ENCODE data around the gene RPS2. TPM values are rescaled to one million over a fixed set of nuclear protein-coding genes. Genes with fewer than 3 reads are reported as not detected.

Gene RPS2
- total and polyA plus RNA-seq, 10 donors: 1,930 to 6,006 (median 2,352) TPM

DNA sequence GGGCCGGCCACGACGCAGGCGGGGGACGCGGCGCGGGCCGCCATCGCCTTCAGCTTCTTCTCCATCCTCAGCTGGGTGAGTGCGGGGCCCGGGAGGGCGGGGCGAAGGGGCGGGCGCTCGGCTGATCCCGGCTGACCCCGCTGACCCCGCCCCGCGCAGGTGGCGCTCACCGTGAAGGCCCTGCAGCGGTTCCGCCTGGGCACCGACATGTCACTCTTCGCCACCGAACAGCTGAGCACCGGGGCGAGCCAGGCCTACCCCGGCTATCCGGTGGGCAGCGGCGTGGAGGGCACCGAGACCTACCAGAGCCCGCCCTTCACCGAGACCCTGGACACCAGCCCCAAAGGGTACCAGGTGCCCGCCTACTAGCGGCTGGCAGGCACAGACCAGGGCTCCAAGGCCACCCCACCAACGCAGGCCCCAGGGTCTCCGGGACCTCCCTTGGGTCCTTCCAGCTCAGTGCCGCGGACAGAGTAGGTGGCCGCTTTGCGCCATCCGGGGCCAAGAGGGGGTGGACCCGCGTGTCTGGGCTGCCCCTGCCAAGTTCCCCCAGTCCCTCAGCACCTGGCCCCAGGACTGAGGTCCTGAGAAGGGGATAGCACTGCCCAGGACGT lies 28.2 kb upstream of the RPS2 start:
- no peak for TF ChIP-seq POLR2A (IDR thresholded peaks at IDR 0.05)
- TF ChIP-seq, protein P1, sequence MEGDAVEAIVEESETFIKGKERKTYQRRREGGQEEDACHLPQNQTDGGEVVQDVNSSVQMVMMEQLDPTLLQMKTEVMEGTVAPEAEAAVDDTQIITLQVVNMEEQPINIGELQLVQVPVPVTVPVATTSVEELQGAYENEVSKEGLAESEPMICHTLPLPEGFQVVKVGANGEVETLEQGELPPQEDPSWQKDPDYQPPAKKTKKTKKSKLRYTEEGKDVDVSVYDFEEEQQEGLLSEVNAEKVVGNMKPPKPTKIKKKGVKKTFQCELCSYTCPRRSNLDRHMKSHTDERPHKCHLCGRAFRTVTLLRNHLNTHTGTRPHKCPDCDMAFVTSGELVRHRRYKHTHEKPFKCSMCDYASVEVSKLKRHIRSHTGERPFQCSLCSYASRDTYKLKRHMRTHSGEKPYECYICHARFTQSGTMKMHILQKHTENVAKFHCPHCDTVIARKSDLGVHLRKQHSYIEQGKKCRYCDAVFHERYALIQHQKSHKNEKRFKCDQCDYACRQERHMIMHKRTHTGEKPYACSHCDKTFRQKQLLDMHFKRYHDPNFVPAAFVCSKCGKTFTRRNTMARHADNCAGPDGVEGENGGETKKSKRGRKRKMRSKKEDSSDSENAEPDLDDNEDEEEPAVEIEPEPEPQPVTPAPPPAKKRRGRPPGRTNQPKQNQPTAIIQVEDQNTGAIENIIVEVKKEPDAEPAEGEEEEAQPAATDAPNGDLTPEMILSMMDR (IDR thresholded peaks at IDR 0.05 in 8 of 11, conservative IDR thresholded peaks at IDR 0.05 in 3 of 11): no peak
- no peak for TF ChIP-seq POLR2AphosphoS5 (IDR thresholded peaks at IDR 0.05)
- Histone ChIP-seq H3K36me3 (peaks cover 0 to 18% (median 12%) of the 10 kb centered on the region in 6 donors), H3K27ac (peak overlapping the region; percentile 27 to 93 (median 73)), H3K9me3 (peaks cover 0 to 5% (median 0%) of the 10 kb centered on the region in 8 donors), H3K27me3 (replicated peaks in 1 of 7) (peaks cover 0 to 39% (median 23%) of the 10 kb centered on the region in 7 donors), H3K4me1 (peaks cover 11 to 47% (median 30%) of the 10 kb centered on the region in 6 donors), H3K4me3 (peak overlapping the region in 3 of 8 donors; percentile 38 to 72 (median 43))
- WGBS, 5 donors: 47 to 100% (median 54%) methylated on average over 1 to 50 of the region's 50 CpGs
- DNase-seq: no peak
- intact Hi-C loops (cut with DNase I; ENCODE audit: low total_unique reads): no loop called here

DNA sequence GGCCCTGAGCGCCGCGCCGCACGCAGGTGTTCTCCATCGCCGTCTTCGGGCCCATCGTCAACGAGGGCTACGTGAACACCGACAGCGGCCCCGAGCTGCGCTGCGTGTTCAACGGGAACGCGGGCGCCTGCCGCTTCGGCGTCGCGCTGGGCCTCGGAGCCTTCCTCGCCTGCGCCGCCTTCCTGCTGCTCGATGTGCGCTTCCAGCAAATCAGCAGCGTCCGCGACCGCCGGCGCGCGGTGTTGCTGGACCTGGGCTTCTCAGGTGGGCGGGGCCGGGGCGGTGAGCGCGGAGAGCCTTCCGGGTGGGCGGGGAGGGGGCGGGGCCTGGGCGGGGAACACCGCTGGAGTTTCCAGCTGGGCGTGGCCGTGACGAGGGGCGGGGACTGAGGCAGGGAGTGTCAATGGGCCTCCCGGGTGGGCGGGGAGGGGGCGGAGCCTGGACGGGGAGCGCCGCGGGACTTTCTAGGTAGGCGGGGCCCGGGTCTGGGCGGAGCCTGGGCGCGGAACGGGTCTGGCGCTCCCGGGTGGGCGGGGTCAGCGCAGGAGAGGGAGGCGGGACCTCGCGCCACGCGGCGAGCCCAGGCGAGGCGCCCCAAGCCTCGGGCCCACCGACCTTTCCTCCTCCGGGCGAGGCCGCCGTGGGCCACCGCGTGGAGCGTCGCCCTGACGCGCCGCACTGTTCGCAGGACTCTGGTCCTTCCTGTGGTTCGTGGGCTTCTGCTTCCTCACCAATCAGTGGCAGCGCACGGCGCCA lies 27.5 kb upstream of the RPS2 start:
- Histone ChIP-seq H3K4me1 (peaks cover 11 to 47% (median 30%) of the 10 kb centered on the region in 6 donors), H3K4me3 (peak overlapping the region; percentile 27 to 72 (median 36)), H3K9me3 (peaks cover 0 to 5% (median 0%) of the 10 kb centered on the region in 8 donors), H3K36me3 (peaks cover 0 to 14% (median 5%) of the 10 kb centered on the region in 6 donors), H3K27ac (peak overlapping the region; percentile 70 to 93 (median 82)), H3K27me3 (replicated peaks in 1 of 7) (peaks cover 0 to 39% (median 23%) of the 10 kb centered on the region in 7 donors)
- intact Hi-C loops (cut with DNase I; ENCODE audit: low total_unique reads): no loop called here
- WGBS, 5 donors: 4 to 6% (median 5%) methylated on average over 41 to 96 of the region's 96 CpGs; no CpG with 5 or more reads in 1 of the 5 donors
- TF ChIP-seq, protein P1 (IDR thresholded peaks at IDR 0.05 in 8 of 11, conservative IDR thresholded peaks at IDR 0.05 in 3 of 11): peak in 2 of 11 experiments; percentile 15 to 36
- TF ChIP-seq POLR2AphosphoS5 (IDR thresholded peaks at IDR 0.05): peak; percentile 89 to 92 (median 91)
- no peak for TF ChIP-seq POLR2A (IDR thresholded peaks at IDR 0.05)
- DNase-seq: peak; percentile 98

- Histone ChIP-seq H3K27ac (peak overlapping the region; percentile 70 to 93 (median 82)), H3K36me3 (peaks cover 0 to 14% (median 5%) of the 10 kb centered on the region in 6 donors), H3K27me3 (replicated peaks in 1 of 7) (peaks cover 0 to 39% (median 23%) of the 10 kb centered on the region in 7 donors), H3K4me1 (peaks cover 11 to 47% (median 30%) of the 10 kb centered on the region in 6 donors), H3K9me3 (peaks cover 0 to 5% (median 0%) of the 10 kb centered on the region in 8 donors), H3K4me3 (peak overlapping the region; percentile 27 to 72 (median 36))
- intact Hi-C loops (cut with DNase I; ENCODE audit: low total_unique reads): no loop called here
- WGBS, 5 donors: 9 to 21% (median 11%) methylated on average over 11 to 22 of the region's 22 CpGs
- DNase-seq: no peak
- TF ChIP-seq, protein P1 (IDR thresholded peaks at IDR 0.05 in 8 of 11, conservative IDR thresholded peaks at IDR 0.05 in 3 of 11): no peak
- no peak for TF ChIP-seq POLR2A (IDR thresholded peaks at IDR 0.05)
- TF ChIP-seq POLR2AphosphoS5 (IDR thresholded peaks at IDR 0.05): no peak
These were observed 26.9 kb upstream of the RPS2 start for GRCh38 chr16:1991588-1991947.
